SK-N-MC (cell line): Measurements from ENCODE around the gene HES7.

Experiments used
- DNase-seq: peaks from one replicate; pipeline ENCODE4 v3.0.0-alpha.2; 2011; ENCODE audit warnings: low read depth, low spot score
- H3K27ac ChIP-seq: fragments of 200-600 bp; sonication (generic); 2 replicates; pipeline ENCODE4 v1.5.1; 2016; ENCODE audit warnings: mixed run types
- H3K36me3 ChIP-seq: fragments of 200-600 bp; sonication (generic); 2 replicates; pipeline ENCODE4 v1.6.1; 2017; ENCODE audit warnings: antibody characterized with exemption, low read length, mixed read lengths; ENCODE audit not compliant: insufficient read depth
- H3K4me3 ChIP-seq: fragments of 200-600 bp; sonication (generic); 2 replicates; pipeline ENCODE4 v1.5.1; 2016
- H3K9ac ChIP-seq: fragments of 200-600 bp; sonication (generic); 2 replicates; pipeline ENCODE4 v1.8.0; 2017; ENCODE audit warnings: mixed run types, mixed read lengths; ENCODE audit not compliant: insufficient read length
- H3K9me3 ChIP-seq: fragments of 200-600 bp; sonication (generic); 2 replicates; pipeline ENCODE4 v1.6.1; 2017; ENCODE audit warnings: low read depth, mild to moderate bottlenecking, antibody characterized with exemption, low read length, moderate library complexity, mixed read lengths
- EZH2 ChIP-seq: fragments of 200-600 bp; sonication (generic); IDR thresholded peaks from one replicate; pipeline ENCODE4 v1.6.1; 2017; ENCODE audit warnings: antibody characterized with exemption
- FOXP2 ChIP-seq: optimal IDR thresholded peaks from 2 replicates; pipeline ENCODE3; 2011; ENCODE audit warnings: mild to moderate bottlenecking, moderate library complexity; ENCODE audit not compliant: insufficient read depth; ENCODE audit errors: extremely low read length, control extremely low read depth
- POLR2AphosphoS5 ChIP-seq: IDR thresholded peaks from 2 replicates; pipeline ENCODE4 v1.6.1; 2012; ENCODE audit warnings: mild to moderate bottlenecking, low read depth, low read length, borderline replicate concordance

The HES7 gene

DNA sequence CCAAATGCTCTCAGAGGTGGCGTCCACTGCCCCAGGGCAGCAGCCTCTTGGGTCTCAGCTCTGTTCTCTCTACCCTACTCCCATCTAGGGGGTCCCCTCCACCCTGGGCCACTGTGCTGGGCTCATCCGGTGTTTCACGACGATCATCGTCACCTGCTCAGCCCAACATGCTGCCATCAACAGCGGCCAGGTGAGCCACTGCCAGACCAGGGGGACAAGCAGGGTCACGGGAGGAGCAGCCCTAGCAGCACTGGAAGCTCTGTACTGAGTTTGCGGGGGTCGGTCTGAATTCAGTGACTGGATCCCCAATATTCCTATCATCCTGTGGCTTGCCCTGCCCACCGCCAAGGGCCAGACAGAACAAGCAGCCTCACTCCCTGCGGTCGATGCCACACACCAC lies 52.4 kb downstream of the HES7 start:
- no peak overlapping the region for H3K27ac ChIP-seq
- TF ChIP-seq POLR2AphosphoS5 = no peak
- no peak for TF ChIP-seq EZH2
- TF ChIP-seq FOXP2 = no peak
- no peaks in the 10 kb centered on the region for H3K9me3 ChIP-seq
- no peak for DNase-seq
- no peak overlapping the region for H3K9ac ChIP-seq
- H3K36me3 ChIP-seq = no peaks in the 10 kb centered on the region
- H3K4me3 ChIP-seq = no peak overlapping the region
